Measurements from ENCODE around the gene SF3B2.

DNA sequence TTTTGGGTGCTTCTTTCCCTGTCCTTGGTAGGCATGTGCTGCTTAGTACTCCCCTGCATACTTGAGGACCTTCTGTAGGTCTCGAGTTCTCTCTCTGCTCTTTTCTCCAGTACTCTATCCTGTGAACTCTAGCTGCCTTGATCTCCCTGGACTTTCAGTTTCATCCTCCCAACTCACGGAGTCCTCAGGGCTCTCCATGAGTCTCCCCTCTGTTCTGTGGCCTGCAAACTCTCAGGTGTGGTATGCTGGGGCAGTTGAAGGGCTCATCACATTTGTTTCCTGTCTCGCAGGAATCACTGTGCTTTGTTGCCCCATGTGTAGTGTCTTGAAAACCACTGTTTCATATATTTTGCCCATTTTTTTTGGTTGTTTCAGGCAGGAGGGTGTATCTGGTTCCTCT, 14.6 kb downstream of the SF3B2 start:
- TF ChIP-seq, protein P1, sequence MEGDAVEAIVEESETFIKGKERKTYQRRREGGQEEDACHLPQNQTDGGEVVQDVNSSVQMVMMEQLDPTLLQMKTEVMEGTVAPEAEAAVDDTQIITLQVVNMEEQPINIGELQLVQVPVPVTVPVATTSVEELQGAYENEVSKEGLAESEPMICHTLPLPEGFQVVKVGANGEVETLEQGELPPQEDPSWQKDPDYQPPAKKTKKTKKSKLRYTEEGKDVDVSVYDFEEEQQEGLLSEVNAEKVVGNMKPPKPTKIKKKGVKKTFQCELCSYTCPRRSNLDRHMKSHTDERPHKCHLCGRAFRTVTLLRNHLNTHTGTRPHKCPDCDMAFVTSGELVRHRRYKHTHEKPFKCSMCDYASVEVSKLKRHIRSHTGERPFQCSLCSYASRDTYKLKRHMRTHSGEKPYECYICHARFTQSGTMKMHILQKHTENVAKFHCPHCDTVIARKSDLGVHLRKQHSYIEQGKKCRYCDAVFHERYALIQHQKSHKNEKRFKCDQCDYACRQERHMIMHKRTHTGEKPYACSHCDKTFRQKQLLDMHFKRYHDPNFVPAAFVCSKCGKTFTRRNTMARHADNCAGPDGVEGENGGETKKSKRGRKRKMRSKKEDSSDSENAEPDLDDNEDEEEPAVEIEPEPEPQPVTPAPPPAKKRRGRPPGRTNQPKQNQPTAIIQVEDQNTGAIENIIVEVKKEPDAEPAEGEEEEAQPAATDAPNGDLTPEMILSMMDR (conservative IDR thresholded peaks at IDR 0.05 in 1 of 2, IDR thresholded peaks at IDR 0.05 in 1 of 2; ENCODE audit: low read depth in 1 of 2, low read length in 2 of 2), result no peak
- no peak for TF ChIP-seq EZH2 (IDR thresholded peaks at IDR 0.05; ENCODE audit: low read length, missing control alignments)
